Ishikawa (cell line): ENCODE measurements around the gene RTEL1.

Experiments used
- CEBPB ChIP-seq: IDR thresholded peaks from 2 replicates; pipeline ENCODE4 v1.6.1; 2012
- CREB1 ChIP-seq: IDR thresholded peaks from 2 replicates; pipeline ENCODE4 v1.6.1; 2012; ENCODE audit warnings: low read depth
- EGR1 ChIP-seq: IDR thresholded peaks from 2 replicates; pipeline ENCODE4 v1.6.1; 2012
- EP300 ChIP-seq: IDR thresholded peaks from 2 replicates; pipeline ENCODE4 v1.6.1; 2012; ENCODE audit warnings: borderline replicate concordance
- FOXM1 ChIP-seq: IDR thresholded peaks from 2 replicates; pipeline ENCODE4 v1.6.1; 2012; ENCODE audit warnings: low read depth, borderline replicate concordance
- MAX ChIP-seq: IDR thresholded peaks from 2 replicates; pipeline ENCODE4 v1.6.1; 2012
- NFIC ChIP-seq: IDR thresholded peaks from 2 replicates; pipeline ENCODE4 v1.6.1; 2012
- RAD21 ChIP-seq: IDR thresholded peaks from 2 replicates; pipeline ENCODE4 v1.6.1; 2012; ENCODE audit warnings: low read depth
- REST ChIP-seq: IDR thresholded peaks from 2 replicates; pipeline ENCODE4 v1.6.1; 2012; ENCODE audit warnings: low read depth, mild to moderate bottlenecking
- TAF1 ChIP-seq: IDR thresholded peaks from 2 replicates; pipeline ENCODE4 v1.6.1; 2012; ENCODE audit warnings: low read depth, mild to moderate bottlenecking
- TCF12 ChIP-seq: IDR thresholded peaks from 2 replicates; pipeline ENCODE4 v1.6.1; 2012; ENCODE audit warnings: low read depth
- TEAD4 ChIP-seq: IDR thresholded peaks from 2 replicates; pipeline ENCODE4 v1.6.1; 2012
- USF1 ChIP-seq: IDR thresholded peaks from 2 replicates; pipeline ENCODE4 v1.6.1; 2012
- YY1 ChIP-seq: IDR thresholded peaks from 2 replicates; pipeline ENCODE4 v1.6.1; 2012; ENCODE audit warnings: low read depth
- ZBTB7A ChIP-seq: IDR thresholded peaks from 2 replicates; pipeline ENCODE4 v1.6.1; 2012; ENCODE audit warnings: low read depth

RTEL1 gene

GRCh38 chr20:63643946-63644345 is 14.2 kb upstream of the RTEL1 start:
- TF ChIP-seq YY1 (no peak), EP300 (no peak), MAX (no peak), TCF12 (no peak), TEAD4 (no peak), CEBPB (no peak), REST (no peak), USF1 (no peak), FOXM1 (no peak)

- TF ChIP-seq FOXM1 (no peak), YY1 (no peak), TAF1 (no peak), REST (no peak), ZBTB7A (no peak), TCF12 (no peak), TEAD4 (no peak), RAD21 (no peak), EP300 (no peak), CREB1 (no peak)
Measured at GRCh38 chr20:63645218-63645617, 12.9 kb upstream of the RTEL1 start.

- TF ChIP-seq TEAD4 (no peak), ZBTB7A (no peak), TAF1 (no peak), FOXM1 (no peak), RAD21 (no peak), NFIC (no peak), USF1 (no peak), CEBPB (no peak), EGR1 (no peak), MAX (no peak), REST (no peak), TCF12 (no peak), EP300 (no peak)
Measured at GRCh38 chr20:63648190-63648589, 9.9 kb upstream of the RTEL1 start.

GRCh38 chr20:63648895-63649589 is 9.1 kb upstream of the RTEL1 start:
- TF ChIP-seq RAD21 (no peak), NFIC (no peak), CEBPB (no peak), TAF1 (no peak), FOXM1 (no peak), EP300 (no peak), USF1 (no peak), EGR1 (no peak), REST (no peak), ZBTB7A (no peak), YY1 (no peak)
